A673 (cell line): ENCODE measurements around the gene ATF1. TPM values are rescaled to one million over a fixed set of nuclear protein-coding genes. Genes with fewer than 3 reads are reported as not detected.

Experiments used
- BruUV-seq: library from RNA; stranded (reverse); fragments of 400-500 nt; replicated peaks from 2 replicates; lab custom pipeline; 2021; lab: Mats Ljungman, UMichigan
- CTCF ChIA-PET: fragments of 300-600 bp; sonication (Branson Sonifier 250); formaldehyde crosslinking; loops from one replicate; lab custom pipeline; 2022; ENCODE audit warnings: antibody characterized with exemption; lab: Charles Lee
- POLR2A ChIA-PET: fragments of 300-600 bp; sonication (Branson Sonifier 250); formaldehyde crosslinking; loops from one replicate; lab custom pipeline; 2022; ENCODE audit warnings: antibody characterized with exemption; ENCODE audit not compliant: low non-redundant PET; lab: Charles Lee
- DNase-seq: peaks from one replicate; pipeline ENCODE4 v3.0.0-alpha.2; 2015; ENCODE audit warnings: low spot score
- H3K27ac ChIP-seq: fragments of 200-600 bp; sonication (generic); 2 replicates; pipeline ENCODE4 v1.5.1; 2016; ENCODE audit warnings: mixed run types, low read depth, mild to moderate bottlenecking, mixed read lengths, antibody characterized with exemption, low read length; ENCODE audit not compliant: poor library complexity, severe bottlenecking
- H3K27me3 ChIP-seq: fragments of 200-600 bp; sonication (generic); replicated peaks from 2 replicates; pipeline ENCODE4 v1.6.1; 2017; ENCODE audit warnings: mixed run types, low read depth, mild to moderate bottlenecking, mixed read lengths, antibody characterized with exemption, low read length; ENCODE audit not compliant: insufficient read depth, poor library complexity
- H3K36me3 ChIP-seq: fragments of 200-600 bp; sonication (generic); 2 replicates; pipeline ENCODE4 v1.6.1; 2016; ENCODE audit warnings: mixed run types, mild to moderate bottlenecking, mixed read lengths, antibody characterized with exemption, low read length; ENCODE audit not compliant: insufficient read depth, poor library complexity, severe bottlenecking
- H3K4me1 ChIP-seq: fragments of 200-600 bp; sonication (generic); 2 replicates; pipeline ENCODE4 v1.6.1; 2017; ENCODE audit warnings: mixed run types, mild to moderate bottlenecking, mixed read lengths, antibody characterized with exemption, low read length; ENCODE audit not compliant: insufficient read depth, poor library complexity, severe bottlenecking
- H3K4me3 ChIP-seq: fragments of 200-600 bp; sonication (generic); 2 replicates; pipeline ENCODE4 v1.5.1; 2016; ENCODE audit warnings: low read depth, mixed run types, mild to moderate bottlenecking, mixed read lengths, low read length; ENCODE audit not compliant: poor library complexity, severe bottlenecking
- H3K9me3 ChIP-seq: fragments of 200-600 bp; sonication (generic); 2 replicates; pipeline ENCODE4 v1.6.1; 2016; ENCODE audit warnings: mixed run types, low read depth, mild to moderate bottlenecking, mixed read lengths, antibody characterized with exemption, low read length; ENCODE audit not compliant: poor library complexity, severe bottlenecking
- CTCF ChIP-seq: fragments of 300-800, 200-600 bp; sonication (generic); conservative IDR thresholded peaks from 2 replicates; pipeline ENCODE4 v1.5.1; 2017; ENCODE audit warnings: low read depth, mild to moderate bottlenecking, antibody characterized with exemption, low read length, moderate library complexity, mixed read lengths
- EZH2 ChIP-seq: fragments of 200-600 bp; sonication (generic); IDR thresholded peaks from 2 replicates; pipeline ENCODE4 v1.6.1; 2017; ENCODE audit warnings: borderline replicate concordance, low read depth, mild to moderate bottlenecking, mixed read lengths, antibody characterized with exemption, low read length; ENCODE audit not compliant: poor library complexity, severe bottlenecking
- intact Hi-C: fragments of 100-400 bp; cut with micrococcal nuclease; formaldehyde crosslinking; loops from one replicate; pipeline ENCODE4 v1.10.0; 2022; ENCODE audit not compliant: unreplicated experiment
- total RNA-seq: library from RNA; stranded (reverse); gene quantifications from 2 replicates; pipeline ENCODE4 v1.2.3, GENCODE V29; 2021

Gene ATF1
- total RNA-seq, 1 experiment from 2014 or later = 42.3 TPM

GRCh38 chr12:50734409-50735263, 29.3 kb upstream of the ATF1 start:
- BruUV-seq = no TSS peak
- Histone ChIP-seq H3K36me3 (peaks cover 30% of the 10 kb centered on the region), H3K9me3 (no peaks in the 10 kb centered on the region), H3K4me1 (no peaks in the 10 kb centered on the region), H3K27ac (no peak overlapping the region), H3K4me3 (no peak overlapping the region), H3K27me3 (no peaks in the 10 kb centered on the region)
- TF ChIP-seq EZH2 (no peak), CTCF (peak; percentile 76)
- ChIA-PET CTCF (no interaction called here), POLR2A (no interaction called here)
- intact Hi-C loops = loop anchor here (1.0 to 10.0 kb wide), 2 partner anchors 100 to 230 kb away; partner anchors contain the start of gene DIP2B
- DNase-seq = peak; percentile 72

GRCh38 chr12:50739611-50740010, 24.3 kb upstream of the ATF1 start:
- Histone ChIP-seq H3K4me1 (no peaks in the 10 kb centered on the region), H3K27ac (no peak overlapping the region), H3K9me3 (no peaks in the 10 kb centered on the region), H3K27me3 (no peaks in the 10 kb centered on the region), H3K4me3 (no peak overlapping the region), H3K36me3 (peaks cover 54% of the 10 kb centered on the region)
- intact Hi-C loops = loop anchor here (10.0 kb wide), 1 partner anchor 105 kb away; no protein-coding TSS in a partner anchor
- TF ChIP-seq EZH2 = no peak
- TF ChIP-seq CTCF = no peak
- ChIA-PET CTCF (no interaction called here), POLR2A (no interaction called here)
- no TSS peak for BruUV-seq
- no peak for DNase-seq

DNA sequence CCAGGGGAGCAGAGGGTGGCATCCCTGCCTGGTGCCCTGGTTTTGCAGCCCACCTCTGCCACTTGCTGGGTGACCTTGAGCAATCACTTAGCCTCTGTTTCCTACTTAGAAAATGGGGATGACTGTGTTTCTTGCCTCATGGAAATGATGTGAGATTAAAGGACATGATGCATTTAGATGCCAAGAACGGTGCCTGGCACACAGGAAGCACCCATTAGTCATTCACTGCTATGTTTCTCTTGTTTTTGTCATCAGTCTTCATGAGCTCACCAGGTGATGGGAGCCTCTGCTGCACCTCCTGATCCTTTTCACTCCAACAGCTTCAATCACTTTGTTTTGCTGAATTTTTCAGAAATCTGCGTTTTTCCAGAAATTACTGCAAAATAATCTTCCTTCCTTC, 23.6 kb upstream of the ATF1 start:
- H3K36me3 ChIP-seq = peaks cover 60% of the 10 kb centered on the region
- intact Hi-C loops = no loop called here
- ChIA-PET POLR2A (no interaction called here), CTCF (no interaction called here)
- no peaks in the 10 kb centered on the region for H3K9me3 ChIP-seq
- BruUV-seq = no TSS peak
- TF ChIP-seq EZH2 = no peak
- no peak overlapping the region for H3K4me3 ChIP-seq
- DNase-seq = no peak
- H3K4me1 ChIP-seq = no peaks in the 10 kb centered on the region
- no peaks in the 10 kb centered on the region for H3K27me3 ChIP-seq
- no peak overlapping the region for H3K27ac ChIP-seq

GRCh38 chr12:50742776-50743175, 21.1 kb upstream of the ATF1 start:
- Histone ChIP-seq H3K27me3 (no peaks in the 10 kb centered on the region), H3K4me3 (no peak overlapping the region), H3K27ac (no peak overlapping the region), H3K36me3 (peaks cover 66% of the 10 kb centered on the region), H3K9me3 (no peaks in the 10 kb centered on the region), H3K4me1 (no peaks in the 10 kb centered on the region)
- DNase-seq = no peak
- intact Hi-C loops = no loop called here
- CTCF ChIA-PET = no interaction called here
- BruUV-seq = no TSS peak
- POLR2A ChIA-PET = no interaction called here
- TF ChIP-seq CTCF = no peak
- no peak for TF ChIP-seq EZH2
